ENCODE results near the gene AGBL4.

DNA sequence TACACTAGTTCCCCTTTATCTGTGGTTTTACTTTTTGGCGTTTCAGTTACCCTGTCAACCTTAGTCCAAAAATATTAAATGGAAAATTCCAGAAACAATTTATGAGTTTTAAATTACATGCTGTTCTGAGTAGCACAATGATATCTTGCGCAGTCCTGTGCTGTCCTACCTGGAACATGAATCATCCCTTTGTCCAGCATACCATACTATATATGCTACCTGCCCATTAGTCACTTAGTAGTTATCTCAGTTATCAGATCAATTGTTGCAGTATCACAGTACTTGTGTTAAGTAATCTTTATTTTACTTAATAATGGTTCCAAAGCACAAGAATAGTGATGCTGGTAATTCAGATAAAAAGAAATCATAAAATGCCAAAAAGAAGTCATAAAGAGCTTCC, 52.7 kb downstream of the AGBL4 start:
- TF ChIP-seq, protein P1, sequence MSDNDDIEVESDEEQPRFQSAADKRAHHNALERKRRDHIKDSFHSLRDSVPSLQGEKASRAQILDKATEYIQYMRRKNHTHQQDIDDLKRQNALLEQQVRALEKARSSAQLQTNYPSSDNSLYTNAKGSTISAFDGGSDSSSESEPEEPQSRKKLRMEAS (IDR thresholded peaks at IDR 0.05) = no peak
- TF ChIP-seq POLR2A (IDR thresholded peaks at IDR 0.05; ENCODE audit: borderline replicate concordance, extremely low read depth, insufficient read depth, insufficient read length) = no peak
- TF ChIP-seq, protein P2, sequence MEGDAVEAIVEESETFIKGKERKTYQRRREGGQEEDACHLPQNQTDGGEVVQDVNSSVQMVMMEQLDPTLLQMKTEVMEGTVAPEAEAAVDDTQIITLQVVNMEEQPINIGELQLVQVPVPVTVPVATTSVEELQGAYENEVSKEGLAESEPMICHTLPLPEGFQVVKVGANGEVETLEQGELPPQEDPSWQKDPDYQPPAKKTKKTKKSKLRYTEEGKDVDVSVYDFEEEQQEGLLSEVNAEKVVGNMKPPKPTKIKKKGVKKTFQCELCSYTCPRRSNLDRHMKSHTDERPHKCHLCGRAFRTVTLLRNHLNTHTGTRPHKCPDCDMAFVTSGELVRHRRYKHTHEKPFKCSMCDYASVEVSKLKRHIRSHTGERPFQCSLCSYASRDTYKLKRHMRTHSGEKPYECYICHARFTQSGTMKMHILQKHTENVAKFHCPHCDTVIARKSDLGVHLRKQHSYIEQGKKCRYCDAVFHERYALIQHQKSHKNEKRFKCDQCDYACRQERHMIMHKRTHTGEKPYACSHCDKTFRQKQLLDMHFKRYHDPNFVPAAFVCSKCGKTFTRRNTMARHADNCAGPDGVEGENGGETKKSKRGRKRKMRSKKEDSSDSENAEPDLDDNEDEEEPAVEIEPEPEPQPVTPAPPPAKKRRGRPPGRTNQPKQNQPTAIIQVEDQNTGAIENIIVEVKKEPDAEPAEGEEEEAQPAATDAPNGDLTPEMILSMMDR (IDR thresholded peaks at IDR 0.05 in 2 of 3, conservative IDR thresholded peaks at IDR 0.05 in 1 of 3; ENCODE audit: borderline replicate concordance in 1 of 3, insufficient read depth in 1 of 3, low read depth in 2 of 3, low read length in 2 of 3) = no peak

Measured in HCT116 (cell line).